ENCODE results near the gene ERGIC3.

The ERGIC3 gene

DNA sequence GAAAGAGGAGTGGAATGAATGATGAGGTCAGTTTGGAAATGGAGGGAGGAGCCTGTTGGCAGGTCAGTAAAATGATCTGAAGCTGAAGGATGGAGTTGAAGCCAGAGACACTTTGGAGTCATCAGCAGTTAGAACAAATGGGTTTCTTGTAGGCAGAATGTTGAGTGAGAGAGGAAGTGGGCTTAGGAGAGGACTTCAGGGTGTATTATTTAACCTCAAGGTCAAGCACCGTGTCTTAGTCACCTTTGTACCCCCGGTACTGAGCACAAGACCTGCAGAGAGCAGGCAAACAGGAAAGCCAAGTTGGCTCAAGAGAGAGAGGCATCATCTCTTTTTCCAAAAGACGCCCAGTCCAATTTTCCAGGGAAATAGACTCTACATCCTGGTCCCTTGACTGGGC lies 35.7 kb upstream of the ERGIC3 start:
- peaks cover 99% of the 10 kb centered on the region for H3K36me3 ChIP-seq (ENCODE audit: control insufficient read depth, insufficient read depth, low read length)
- no peaks in the 10 kb centered on the region for H3K27me3 ChIP-seq (replicated peaks; ENCODE audit: control insufficient read depth, insufficient read depth, low read length, poor library complexity, severe bottlenecking)
- H3K27ac ChIP-seq (ENCODE audit: insufficient read depth, low read length, poor library complexity, severe bottlenecking), result no peak overlapping the region
- H3K4me1 ChIP-seq (ENCODE audit: control insufficient read depth, insufficient read depth, low read length, poor library complexity, severe bottlenecking), result no peaks in the 10 kb centered on the region
- no peak for DNase-seq
- H3K4me3 ChIP-seq (ENCODE audit: insufficient read depth, low read depth, low read length, poor library complexity, severe bottlenecking), result no peak overlapping the region
- H3K9me3 ChIP-seq (ENCODE audit: control insufficient read depth, low read length), result no peaks in the 10 kb centered on the region

- Histone ChIP-seq H3K27me3 (replicated peaks; ENCODE audit: control insufficient read depth, insufficient read depth, low read length, poor library complexity, severe bottlenecking) (no peaks in the 10 kb centered on the region), H3K4me1 (ENCODE audit: control insufficient read depth, insufficient read depth, low read length, poor library complexity, severe bottlenecking) (no peaks in the 10 kb centered on the region), H3K9me3 (ENCODE audit: control insufficient read depth, low read length) (no peaks in the 10 kb centered on the region), H3K4me3 (ENCODE audit: insufficient read depth, low read depth, low read length, poor library complexity, severe bottlenecking) (no peak overlapping the region), H3K36me3 (ENCODE audit: control insufficient read depth, insufficient read depth, low read length) (peaks cover 99% of the 10 kb centered on the region), H3K27ac (ENCODE audit: insufficient read depth, low read length, poor library complexity, severe bottlenecking) (no peak overlapping the region)
- DNase-seq, result no peak
Observed at GRCh38 chr20:35506872-35507638, 34.8 kb upstream of the ERGIC3 start.

DNA sequence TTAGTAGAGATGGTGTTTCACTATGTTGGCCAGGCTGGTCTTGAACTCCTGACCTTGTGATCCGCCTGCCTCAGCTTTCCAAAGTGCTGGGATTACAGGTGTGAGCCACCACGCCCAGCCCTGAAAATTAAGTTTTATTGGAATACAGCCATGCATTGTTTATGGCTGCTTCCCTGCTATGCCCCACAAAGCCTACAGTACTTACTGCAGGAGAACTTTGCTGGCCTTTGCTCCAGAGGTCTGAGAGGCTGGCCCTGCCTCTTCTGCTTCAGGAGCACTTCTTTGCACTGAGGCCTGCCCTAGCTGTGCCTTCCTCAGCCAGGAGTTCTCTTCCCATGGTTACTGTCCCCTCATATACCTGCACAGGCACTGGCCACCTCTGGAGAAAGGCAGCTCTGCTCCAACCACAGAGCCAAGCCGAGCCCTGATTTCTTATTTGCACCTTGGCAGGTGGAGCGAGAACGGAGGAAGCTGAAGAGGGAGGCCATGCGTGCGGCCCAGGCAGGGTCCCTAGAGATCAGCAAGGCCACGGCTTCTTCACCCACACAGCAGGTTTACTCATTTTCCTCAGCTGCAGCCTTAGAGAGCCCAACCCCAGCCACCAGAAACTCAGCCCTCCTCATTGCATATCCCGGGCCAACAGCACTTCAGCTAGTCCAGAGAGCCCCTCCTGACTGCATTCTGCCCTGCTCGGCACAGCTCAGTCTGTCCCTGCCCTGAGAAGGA lies 33.2 kb upstream of the ERGIC3 start:
- H3K27ac ChIP-seq (ENCODE audit: insufficient read depth, low read length, poor library complexity, severe bottlenecking), result no peak overlapping the region
- H3K4me1 ChIP-seq (ENCODE audit: control insufficient read depth, insufficient read depth, low read length, poor library complexity, severe bottlenecking), result no peaks in the 10 kb centered on the region
- H3K27me3 ChIP-seq (replicated peaks; ENCODE audit: control insufficient read depth, insufficient read depth, low read length, poor library complexity, severe bottlenecking), result no peaks in the 10 kb centered on the region
- no peak for DNase-seq
- H3K9me3 ChIP-seq (ENCODE audit: control insufficient read depth, low read length), result no peaks in the 10 kb centered on the region
- H3K4me3 ChIP-seq (ENCODE audit: insufficient read depth, low read depth, low read length, poor library complexity, severe bottlenecking), result no peak overlapping the region
- peaks cover 90% of the 10 kb centered on the region for H3K36me3 ChIP-seq (ENCODE audit: control insufficient read depth, insufficient read depth, low read length)

GRCh38 chr20:35510951-35511735 lies 30.7 kb upstream of the ERGIC3 start:
- no peaks in the 10 kb centered on the region for H3K4me1 ChIP-seq (ENCODE audit: control insufficient read depth, insufficient read depth, low read length, poor library complexity, severe bottlenecking)
- no peak overlapping the region for H3K27ac ChIP-seq (ENCODE audit: insufficient read depth, low read length, poor library complexity, severe bottlenecking)
- H3K9me3 ChIP-seq (ENCODE audit: control insufficient read depth, low read length), result no peaks in the 10 kb centered on the region
- peaks cover 77% of the 10 kb centered on the region for H3K36me3 ChIP-seq (ENCODE audit: control insufficient read depth, insufficient read depth, low read length)
- H3K4me3 ChIP-seq (ENCODE audit: insufficient read depth, low read depth, low read length, poor library complexity, severe bottlenecking), result no peak overlapping the region
- no peak for DNase-seq
- no peaks in the 10 kb centered on the region for H3K27me3 ChIP-seq (replicated peaks; ENCODE audit: control insufficient read depth, insufficient read depth, low read length, poor library complexity, severe bottlenecking)

DNA sequence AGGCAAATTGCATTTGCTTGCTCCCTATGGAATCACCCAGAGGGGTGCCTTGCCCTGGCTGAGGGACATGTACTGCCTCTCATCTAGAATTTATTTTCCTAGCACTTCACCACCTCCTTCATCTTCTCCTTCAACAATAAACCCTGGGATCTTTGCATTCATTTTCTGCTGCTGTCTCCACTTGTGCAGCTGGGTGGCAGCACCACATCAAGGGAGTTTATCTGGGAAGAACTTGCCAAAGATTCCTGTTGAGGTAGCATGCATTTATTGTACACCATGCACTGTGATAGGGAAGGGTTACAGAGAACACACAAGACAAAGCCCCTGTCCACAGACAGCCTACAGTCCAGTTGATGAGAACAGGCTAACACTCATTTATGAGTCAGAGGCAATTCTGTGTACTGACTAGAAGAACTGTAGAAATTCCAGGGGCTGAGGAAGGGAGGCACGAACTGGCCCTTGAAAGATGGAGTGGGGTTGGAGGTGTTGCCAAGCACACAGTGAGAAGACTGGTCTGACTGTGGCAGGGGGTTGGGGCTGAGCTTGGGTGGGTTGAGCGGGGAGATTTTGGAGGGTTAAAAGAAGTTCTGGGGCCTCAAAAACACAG lies 30.0 kb upstream of the ERGIC3 start:
- Histone ChIP-seq H3K27me3 (replicated peaks; ENCODE audit: control insufficient read depth, insufficient read depth, low read length, poor library complexity, severe bottlenecking) (no peaks in the 10 kb centered on the region), H3K4me3 (ENCODE audit: insufficient read depth, low read depth, low read length, poor library complexity, severe bottlenecking) (no peak overlapping the region), H3K4me1 (ENCODE audit: control insufficient read depth, insufficient read depth, low read length, poor library complexity, severe bottlenecking) (no peaks in the 10 kb centered on the region), H3K27ac (ENCODE audit: insufficient read depth, low read length, poor library complexity, severe bottlenecking) (no peak overlapping the region), H3K36me3 (ENCODE audit: control insufficient read depth, insufficient read depth, low read length) (peaks cover 69% of the 10 kb centered on the region), H3K9me3 (ENCODE audit: control insufficient read depth, low read length) (no peaks in the 10 kb centered on the region)
- no peak for DNase-seq

- peaks cover 44% of the 10 kb centered on the region for H3K36me3 ChIP-seq (ENCODE audit: control insufficient read depth, insufficient read depth, low read length)
- DNase-seq, result no peak
- no peaks in the 10 kb centered on the region for H3K4me1 ChIP-seq (ENCODE audit: control insufficient read depth, insufficient read depth, low read length, poor library complexity, severe bottlenecking)
- no peaks in the 10 kb centered on the region for H3K9me3 ChIP-seq (ENCODE audit: control insufficient read depth, low read length)
- no peak overlapping the region for H3K4me3 ChIP-seq (ENCODE audit: insufficient read depth, low read depth, low read length, poor library complexity, severe bottlenecking)
- H3K27ac ChIP-seq (ENCODE audit: insufficient read depth, low read length, poor library complexity, severe bottlenecking), result no peak overlapping the region
- H3K27me3 ChIP-seq (replicated peaks; ENCODE audit: control insufficient read depth, insufficient read depth, low read length, poor library complexity, severe bottlenecking), result no peaks in the 10 kb centered on the region
Observed at GRCh38 chr20:35514371-35514932, 27.4 kb upstream of the ERGIC3 start.

DNA sequence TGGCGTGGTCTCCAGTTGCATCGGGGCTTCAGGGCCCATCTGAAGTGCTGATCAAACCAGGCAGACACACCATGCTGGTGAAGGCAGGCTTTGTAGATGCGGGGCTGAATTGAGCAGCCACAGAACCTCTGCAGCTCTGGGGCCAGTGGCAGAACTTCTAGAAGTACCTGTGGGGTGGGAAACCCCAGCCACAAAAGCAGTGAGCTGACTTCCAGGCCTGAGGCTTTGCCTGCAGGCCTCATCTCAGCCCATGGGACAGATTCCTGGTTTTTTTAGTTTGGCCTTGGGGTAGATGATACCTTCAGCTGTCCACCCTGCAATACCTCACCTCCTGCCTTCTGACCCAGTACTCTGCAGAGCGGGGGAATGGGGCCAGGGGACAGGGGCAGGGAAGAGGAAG lies 26.5 kb upstream of the ERGIC3 start:
- no peak overlapping the region for H3K27ac ChIP-seq (ENCODE audit: insufficient read depth, low read length, poor library complexity, severe bottlenecking)
- H3K36me3 ChIP-seq (ENCODE audit: control insufficient read depth, insufficient read depth, low read length), result peaks cover 35% of the 10 kb centered on the region
- no peak for DNase-seq
- H3K4me3 ChIP-seq (ENCODE audit: insufficient read depth, low read depth, low read length, poor library complexity, severe bottlenecking), result no peak overlapping the region
- H3K27me3 ChIP-seq (replicated peaks; ENCODE audit: control insufficient read depth, insufficient read depth, low read length, poor library complexity, severe bottlenecking), result no peaks in the 10 kb centered on the region
- H3K9me3 ChIP-seq (ENCODE audit: control insufficient read depth, low read length), result no peaks in the 10 kb centered on the region
- H3K4me1 ChIP-seq (ENCODE audit: control insufficient read depth, insufficient read depth, low read length, poor library complexity, severe bottlenecking), result no peaks in the 10 kb centered on the region

GRCh38 chr20:35515949-35516645 lies 25.8 kb upstream of the ERGIC3 start:
- no peak for DNase-seq
- H3K4me1 ChIP-seq (ENCODE audit: control insufficient read depth, insufficient read depth, low read length, poor library complexity, severe bottlenecking), result no peaks in the 10 kb centered on the region
- no peak overlapping the region for H3K4me3 ChIP-seq (ENCODE audit: insufficient read depth, low read depth, low read length, poor library complexity, severe bottlenecking)
- H3K9me3 ChIP-seq (ENCODE audit: control insufficient read depth, low read length), result no peaks in the 10 kb centered on the region
- H3K27me3 ChIP-seq (replicated peaks; ENCODE audit: control insufficient read depth, insufficient read depth, low read length, poor library complexity, severe bottlenecking), result no peaks in the 10 kb centered on the region
- no peak overlapping the region for H3K27ac ChIP-seq (ENCODE audit: insufficient read depth, low read length, poor library complexity, severe bottlenecking)
- H3K36me3 ChIP-seq (ENCODE audit: control insufficient read depth, insufficient read depth, low read length), result peaks cover 28% of the 10 kb centered on the region

- H3K9me3 ChIP-seq (ENCODE audit: control insufficient read depth, low read length), result no peaks in the 10 kb centered on the region
- no peaks in the 10 kb centered on the region for H3K27me3 ChIP-seq (replicated peaks; ENCODE audit: control insufficient read depth, insufficient read depth, low read length, poor library complexity, severe bottlenecking)
- no peak overlapping the region for H3K4me3 ChIP-seq (ENCODE audit: insufficient read depth, low read depth, low read length, poor library complexity, severe bottlenecking)
- H3K27ac ChIP-seq (ENCODE audit: insufficient read depth, low read length, poor library complexity, severe bottlenecking), result no peak overlapping the region
- no peaks in the 10 kb centered on the region for H3K4me1 ChIP-seq (ENCODE audit: control insufficient read depth, insufficient read depth, low read length, poor library complexity, severe bottlenecking)
- peaks cover 17% of the 10 kb centered on the region for H3K36me3 ChIP-seq (ENCODE audit: control insufficient read depth, insufficient read depth, low read length)
- no peak for DNase-seq
Observed at GRCh38 chr20:35517125-35517524, 24.8 kb upstream of the ERGIC3 start.

All from effector memory CD4-positive, alpha-beta T cell (primary cell).